Neural progenitor cell (in vitro differentiated cells): ENCODE results near the gene SLC43A2. TPM values are rescaled to one million over a fixed set of nuclear protein-coding genes. Genes with fewer than 3 reads are reported as not detected.

ENCODE experiments used
- DNase-seq: peaks from one replicate; pipeline ENCODE4 v3.0.0-alpha.2; 2016; ENCODE audit warnings: low spot score
- H2AFZ ChIP-seq: fragments of 200-600 bp; sonication (generic); replicated peaks from 2 replicates; pipeline ENCODE4 v1.6.1; 2016; ENCODE audit warnings: antibody characterized with exemption
- H3F3A ChIP-seq: fragments of 200-600 bp; sonication (generic); 2 replicates; pipeline ENCODE4 v1.6.1; 2016; ENCODE audit warnings: antibody characterized with exemption, low read depth
- H3K27ac ChIP-seq: fragments of 200-600 bp; sonication (generic); 2 replicates; pipeline ENCODE4 v1.5.1; 2016; ENCODE audit warnings: mild to moderate bottlenecking
- H3K27me3 ChIP-seq: fragments of 200-600 bp; sonication (generic); 2 replicates; pipeline ENCODE4 v1.6.1; 2016; ENCODE audit warnings: mild to moderate bottlenecking, moderate library complexity
- H3K36me3 ChIP-seq: fragments of 200-600 bp; sonication (generic); 2 replicates; pipeline ENCODE4 v1.5.1; 2016
- H3K4me1 ChIP-seq: fragments of 200-600 bp; sonication (generic); 2 replicates; pipeline ENCODE4 v1.6.1; 2016; ENCODE audit warnings: mixed run types
- H3K4me2 ChIP-seq: fragments of 200-600 bp; sonication (generic); 2 replicates; pipeline ENCODE4 v1.6.1; 2016
- H3K4me3 ChIP-seq: fragments of 200-600 bp; sonication (generic); 2 replicates; pipeline ENCODE4 v1.5.1; 2016
- H3K79me2 ChIP-seq: fragments of 200-600 bp; sonication (generic); 2 replicates; pipeline ENCODE4 v1.6.1; 2016; ENCODE audit warnings: low read depth
- H3K9ac ChIP-seq: fragments of 200-600 bp; sonication (generic); 2 replicates; pipeline ENCODE4 v1.6.1; 2016
- H3K9me3 ChIP-seq: fragments of 200-600 bp; sonication (generic); 2 replicates; pipeline ENCODE4 v1.5.1; 2016; ENCODE audit warnings: low read depth
- H4K20me1 ChIP-seq: fragments of 200-600 bp; sonication (generic); 2 replicates; pipeline ENCODE4 v1.6.1; 2016; ENCODE audit warnings: low read depth
- H3K27ac Mint-ChIP-seq: 3 replicates; pipeline ENCODE4 v1.8.0; 2021; ENCODE audit warnings: mixed read lengths
- H3K27me3 Mint-ChIP-seq: 2 replicates; pipeline ENCODE4 v1.8.0; 2022; ENCODE audit warnings: low read depth, mild to moderate bottlenecking, inconsistent platforms, moderate library complexity, mixed read lengths; ENCODE audit not compliant: insufficient read depth
- H3K36me3 Mint-ChIP-seq: 3 replicates; pipeline ENCODE4 v1.8.0; 2021; ENCODE audit warnings: mixed read lengths
- H3K4me1 Mint-ChIP-seq: 3 replicates; pipeline ENCODE4 v1.8.0; 2021; ENCODE audit warnings: mixed read lengths
- H3K4me3 Mint-ChIP-seq: 3 replicates; pipeline ENCODE4 v1.8.0; 2021; ENCODE audit warnings: mild to moderate bottlenecking, moderate library complexity, mixed read lengths
- H3K9me3 Mint-ChIP-seq: 3 replicates; pipeline ENCODE4 v1.8.0; 2020; ENCODE audit warnings: mixed read lengths
- EZH2 ChIP-seq: fragments of 200-600 bp; sonication (generic); IDR thresholded peaks from 2 replicates; pipeline ENCODE4 v1.6.1; 2017; ENCODE audit warnings: antibody characterized with exemption, mild to moderate bottlenecking, moderate library complexity
- EZH2phosphoT487 ChIP-seq: fragments of 200-600 bp; sonication (generic); IDR thresholded peaks from 2 replicates; pipeline ENCODE4 v1.6.1; 2017; ENCODE audit warnings: antibody characterized with exemption
- total RNA-seq: library from RNA; depleted of rRNA; stranded (reverse); fragments of >200 nt; gene quantifications from 2 replicates; pipeline ENCODE4 v1.2.3, GENCODE V29; 2015; ENCODE audit warnings: low replicate concordance
- TF ChIP-seq, protein P1 (sequence below): fragments of 200-600 bp; sonication (generic); IDR thresholded peaks from 2 replicates; pipeline ENCODE4 v1.5.1; 2017; ENCODE audit warnings: antibody characterized with exemption, mild to moderate bottlenecking

Gene SLC43A2
- total RNA-seq, 1 donor from 2014 or later, result 6.8 TPM

GRCh38 chr17:1578029-1578428 is 50.6 kb downstream of the SLC43A2 start:
- H3K79me2 ChIP-seq, result no peaks in the 10 kb centered on the region
- H3K4me3 ChIP-seq, result no peak overlapping the region
- Mint-ChIP-seq H3K27me3 (peaks cover 2% of the 10 kb centered on the region), H3K4me1 (peaks cover 5% of the 10 kb centered on the region), H3K36me3 (no peaks in the 10 kb centered on the region), H3K4me3 (no peak overlapping the region), H3K9me3 (no peaks in the 10 kb centered on the region), H3K27ac (no peak overlapping the region)
- no peaks in the 10 kb centered on the region for H3K36me3 ChIP-seq
- TF ChIP-seq EZH2, result no peak
- TF ChIP-seq, protein P1, sequence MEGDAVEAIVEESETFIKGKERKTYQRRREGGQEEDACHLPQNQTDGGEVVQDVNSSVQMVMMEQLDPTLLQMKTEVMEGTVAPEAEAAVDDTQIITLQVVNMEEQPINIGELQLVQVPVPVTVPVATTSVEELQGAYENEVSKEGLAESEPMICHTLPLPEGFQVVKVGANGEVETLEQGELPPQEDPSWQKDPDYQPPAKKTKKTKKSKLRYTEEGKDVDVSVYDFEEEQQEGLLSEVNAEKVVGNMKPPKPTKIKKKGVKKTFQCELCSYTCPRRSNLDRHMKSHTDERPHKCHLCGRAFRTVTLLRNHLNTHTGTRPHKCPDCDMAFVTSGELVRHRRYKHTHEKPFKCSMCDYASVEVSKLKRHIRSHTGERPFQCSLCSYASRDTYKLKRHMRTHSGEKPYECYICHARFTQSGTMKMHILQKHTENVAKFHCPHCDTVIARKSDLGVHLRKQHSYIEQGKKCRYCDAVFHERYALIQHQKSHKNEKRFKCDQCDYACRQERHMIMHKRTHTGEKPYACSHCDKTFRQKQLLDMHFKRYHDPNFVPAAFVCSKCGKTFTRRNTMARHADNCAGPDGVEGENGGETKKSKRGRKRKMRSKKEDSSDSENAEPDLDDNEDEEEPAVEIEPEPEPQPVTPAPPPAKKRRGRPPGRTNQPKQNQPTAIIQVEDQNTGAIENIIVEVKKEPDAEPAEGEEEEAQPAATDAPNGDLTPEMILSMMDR, result no peak
- TF ChIP-seq EZH2phosphoT487, result no peak
- peaks cover 6% of the 10 kb centered on the region for H3K4me1 ChIP-seq
- H3K9ac ChIP-seq, result peak overlapping the region; percentile 1
- H3K9me3 ChIP-seq, result no peaks in the 10 kb centered on the region
- H3K4me2 ChIP-seq, result no peak overlapping the region
- no peak overlapping the region for H3K27ac ChIP-seq
- peaks cover 6% of the 10 kb centered on the region for H3F3A ChIP-seq
- H2AFZ ChIP-seq, result no peak overlapping the region
- DNase-seq, result no peak
- no peaks in the 10 kb centered on the region for H3K27me3 ChIP-seq
- no peaks in the 10 kb centered on the region for H4K20me1 ChIP-seq

- no peak for DNase-seq
- Histone ChIP-seq H3K36me3 (no peaks in the 10 kb centered on the region), H2AFZ (no peak overlapping the region), H3K27ac (no peak overlapping the region), H3K9me3 (no peaks in the 10 kb centered on the region), H3K4me1 (peaks cover 6% of the 10 kb centered on the region), H4K20me1 (no peaks in the 10 kb centered on the region), H3K79me2 (no peaks in the 10 kb centered on the region), H3K9ac (no peak overlapping the region), H3K27me3 (no peaks in the 10 kb centered on the region), H3F3A (peaks cover 6% of the 10 kb centered on the region), H3K4me3 (no peak overlapping the region), H3K4me2 (no peak overlapping the region)
- peak overlapping the region; percentile 72 for H3K27ac Mint-ChIP-seq
- TF ChIP-seq EZH2, result no peak
- TF ChIP-seq EZH2phosphoT487, result no peak
- TF ChIP-seq, protein P1, result no peak
- no peak overlapping the region for H3K4me3 Mint-ChIP-seq
- H3K36me3 Mint-ChIP-seq, result no peaks in the 10 kb centered on the region
- peaks cover 2% of the 10 kb centered on the region for H3K27me3 Mint-ChIP-seq
- H3K9me3 Mint-ChIP-seq, result no peaks in the 10 kb centered on the region
- H3K4me1 Mint-ChIP-seq, result peaks cover 5% of the 10 kb centered on the region
These were observed 51.0 kb downstream of the SLC43A2 start for GRCh38 chr17:1577583-1578013.

GRCh38 chr17:1577182-1577581 is 51.5 kb downstream of the SLC43A2 start:
- TF ChIP-seq EZH2 (no peak), EZH2phosphoT487 (no peak)
- TF ChIP-seq, protein P1, result no peak
- Histone ChIP-seq H3F3A (peaks cover 6% of the 10 kb centered on the region), H3K4me2 (no peak overlapping the region), H3K27me3 (no peaks in the 10 kb centered on the region), H3K79me2 (no peaks in the 10 kb centered on the region), H3K9me3 (no peaks in the 10 kb centered on the region), H3K9ac (no peak overlapping the region), H3K4me3 (no peak overlapping the region), H3K36me3 (no peaks in the 10 kb centered on the region), H3K27ac (no peak overlapping the region), H4K20me1 (no peaks in the 10 kb centered on the region), H3K4me1 (peaks cover 6% of the 10 kb centered on the region), H2AFZ (no peak overlapping the region)
- no peak for DNase-seq
- Mint-ChIP-seq H3K27ac (no peak overlapping the region), H3K4me1 (peaks cover 7% of the 10 kb centered on the region), H3K4me3 (no peak overlapping the region), H3K27me3 (peaks cover 2% of the 10 kb centered on the region), H3K9me3 (no peaks in the 10 kb centered on the region), H3K36me3 (no peaks in the 10 kb centered on the region)
